ENCODE results near the gene STK10.
A peak's percentile ranks its signal among the peaks of the same experiment; 100 is the strongest.
"Not testable (repeated sequence)": the region's sequence is repeated elsewhere in the genome, so short reads cannot be mapped to it uniquely, and the experiment has no call there.

STK10 gene

DNA sequence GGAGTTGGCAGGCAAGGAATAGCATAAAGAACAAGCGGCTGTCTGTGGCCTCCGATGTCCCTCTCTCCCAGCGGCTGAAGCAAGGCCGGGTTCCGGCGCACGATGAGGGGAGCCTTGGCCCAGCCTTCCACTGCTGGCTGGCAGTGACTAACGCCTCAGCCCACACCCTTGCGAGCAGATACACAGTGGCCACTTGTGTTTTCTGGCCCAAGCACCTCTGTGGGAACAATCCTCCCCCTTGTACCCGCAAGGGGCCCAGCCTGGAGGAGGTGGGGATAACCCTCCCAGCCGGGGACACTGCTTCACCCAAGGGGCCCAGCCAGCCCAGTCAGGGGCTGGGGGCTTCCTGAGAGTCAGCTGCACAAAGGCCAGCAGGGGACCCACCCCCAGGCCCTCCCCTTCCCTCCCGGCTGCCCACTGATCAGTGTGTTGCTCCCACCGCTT, 23.2 kb downstream of the STK10 start:
- TF ChIP-seq, protein P1, sequence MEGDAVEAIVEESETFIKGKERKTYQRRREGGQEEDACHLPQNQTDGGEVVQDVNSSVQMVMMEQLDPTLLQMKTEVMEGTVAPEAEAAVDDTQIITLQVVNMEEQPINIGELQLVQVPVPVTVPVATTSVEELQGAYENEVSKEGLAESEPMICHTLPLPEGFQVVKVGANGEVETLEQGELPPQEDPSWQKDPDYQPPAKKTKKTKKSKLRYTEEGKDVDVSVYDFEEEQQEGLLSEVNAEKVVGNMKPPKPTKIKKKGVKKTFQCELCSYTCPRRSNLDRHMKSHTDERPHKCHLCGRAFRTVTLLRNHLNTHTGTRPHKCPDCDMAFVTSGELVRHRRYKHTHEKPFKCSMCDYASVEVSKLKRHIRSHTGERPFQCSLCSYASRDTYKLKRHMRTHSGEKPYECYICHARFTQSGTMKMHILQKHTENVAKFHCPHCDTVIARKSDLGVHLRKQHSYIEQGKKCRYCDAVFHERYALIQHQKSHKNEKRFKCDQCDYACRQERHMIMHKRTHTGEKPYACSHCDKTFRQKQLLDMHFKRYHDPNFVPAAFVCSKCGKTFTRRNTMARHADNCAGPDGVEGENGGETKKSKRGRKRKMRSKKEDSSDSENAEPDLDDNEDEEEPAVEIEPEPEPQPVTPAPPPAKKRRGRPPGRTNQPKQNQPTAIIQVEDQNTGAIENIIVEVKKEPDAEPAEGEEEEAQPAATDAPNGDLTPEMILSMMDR (conservative IDR thresholded peaks at IDR 0.05; ENCODE audit: low read length) = no peak
- no peak overlapping the region for H3K4me3 ChIP-seq (ENCODE audit: low read length)
- peak; percentile 47 for DNase-seq (ENCODE audit: low read depth)

DNA sequence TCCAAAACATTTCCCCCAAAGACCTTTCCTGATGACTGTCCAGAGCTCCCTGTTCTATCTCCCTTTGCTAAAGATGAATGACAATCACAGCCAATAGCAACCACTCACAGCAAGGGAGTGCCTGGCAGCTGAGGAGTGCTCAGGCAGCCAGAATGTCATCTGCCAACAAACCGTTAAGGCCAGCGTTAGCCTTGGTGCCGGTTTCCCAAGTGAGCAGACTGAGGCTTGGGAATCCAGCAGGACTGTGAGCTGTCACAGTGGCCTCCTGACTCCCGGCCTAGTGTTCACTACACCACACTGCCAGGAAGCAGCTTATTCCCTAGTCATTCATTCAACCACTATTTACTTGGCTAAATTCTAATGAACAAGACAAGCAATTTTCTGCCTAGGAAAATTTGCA, 24.7 kb downstream of the STK10 start:
- peak; percentile 59 for DNase-seq (ENCODE audit: low read depth)
- no peak overlapping the region for H3K4me3 ChIP-seq (ENCODE audit: low read length)

DNA sequence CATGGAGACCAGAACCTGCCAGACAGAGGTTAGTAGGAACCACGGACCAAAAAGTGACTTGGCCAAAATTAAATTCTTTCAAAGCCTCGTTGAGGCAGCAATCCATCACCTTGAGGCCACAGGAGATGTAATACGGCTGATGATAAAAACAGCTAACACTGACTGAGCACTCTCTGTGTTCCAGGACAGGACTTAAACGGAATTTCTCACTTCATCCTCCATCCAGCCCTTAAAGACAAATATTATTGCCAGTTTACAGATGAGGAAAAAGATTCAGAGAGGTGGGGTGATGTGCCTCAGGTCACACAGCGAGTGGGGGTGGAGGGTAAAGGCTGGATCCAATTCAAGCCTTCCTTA, 25.1 kb downstream of the STK10 start:
- DNase-seq (ENCODE audit: low read depth) = no peak
- TF ChIP-seq, protein P1 (conservative IDR thresholded peaks at IDR 0.05; ENCODE audit: low read length) = no peak
- no peak overlapping the region for H3K4me3 ChIP-seq (ENCODE audit: low read length)

More for the DNA sequence above, 24.7 kb downstream of the STK10 start:
- TF ChIP-seq, protein P1 (conservative IDR thresholded peaks at IDR 0.05; ENCODE audit: low read length) = no peak

DNA sequence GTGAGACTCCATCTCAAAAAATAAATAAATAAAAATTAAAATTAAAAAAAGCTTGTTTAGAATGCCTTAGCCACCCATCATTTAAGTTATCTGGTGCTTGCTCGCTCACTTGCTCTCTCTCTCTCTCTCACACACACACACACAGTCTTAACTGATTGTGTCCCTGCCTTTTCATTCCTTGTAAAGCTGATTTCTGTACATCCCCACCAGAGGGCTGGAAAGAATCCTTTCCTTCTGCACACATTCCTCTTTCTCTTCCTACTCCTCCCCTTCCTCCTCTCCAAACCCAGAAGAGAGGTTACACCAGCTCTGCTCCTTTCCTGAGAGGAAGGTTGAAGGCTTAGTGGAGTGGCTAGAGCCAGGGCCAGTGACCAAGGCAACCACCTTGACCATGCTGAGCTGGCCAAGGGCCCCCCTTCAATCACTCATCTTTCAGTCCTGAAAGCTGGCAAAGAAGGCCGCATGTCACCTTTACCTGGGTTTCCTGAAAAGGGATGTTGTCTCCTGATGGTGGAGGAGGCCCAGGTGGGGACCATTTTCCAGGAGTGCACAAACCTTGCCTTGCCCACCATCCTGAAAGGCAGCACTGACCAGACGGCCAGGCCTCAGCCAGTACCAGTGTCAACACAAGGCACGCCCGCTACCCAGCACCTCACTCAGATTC, 25.6 kb downstream of the STK10 start:
- DNase-seq (ENCODE audit: low read depth) = peak; percentile 52
- TF ChIP-seq, protein P1 (conservative IDR thresholded peaks at IDR 0.05; ENCODE audit: low read length) = peak; percentile 39
- H3K4me3 ChIP-seq (ENCODE audit: low read length) = no peak overlapping the region

DNA sequence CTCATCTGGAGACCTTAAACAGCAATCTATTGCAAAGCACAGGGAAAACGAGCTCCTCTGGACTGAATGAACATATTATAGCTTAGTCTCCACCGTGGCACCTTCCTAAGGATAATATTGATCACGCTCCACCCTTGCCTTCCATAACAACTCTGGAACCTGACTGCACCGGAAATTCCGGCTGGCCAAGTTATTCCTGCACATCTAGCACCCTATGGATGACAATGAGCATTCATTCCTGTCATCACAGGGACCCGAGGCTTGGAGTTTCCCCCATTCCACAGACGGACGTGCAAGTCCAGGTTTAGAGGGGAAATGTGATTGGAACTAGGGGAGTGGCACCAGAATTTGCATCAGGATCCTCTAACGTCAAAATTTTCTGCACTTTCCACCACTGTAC, 27.5 kb downstream of the STK10 start:
- no peak for DNase-seq (ENCODE audit: low read depth)
- TF ChIP-seq, protein P1 (conservative IDR thresholded peaks at IDR 0.05; ENCODE audit: low read length) = no peak
- H3K4me3 ChIP-seq (ENCODE audit: low read length) = no peak overlapping the region

DNA sequence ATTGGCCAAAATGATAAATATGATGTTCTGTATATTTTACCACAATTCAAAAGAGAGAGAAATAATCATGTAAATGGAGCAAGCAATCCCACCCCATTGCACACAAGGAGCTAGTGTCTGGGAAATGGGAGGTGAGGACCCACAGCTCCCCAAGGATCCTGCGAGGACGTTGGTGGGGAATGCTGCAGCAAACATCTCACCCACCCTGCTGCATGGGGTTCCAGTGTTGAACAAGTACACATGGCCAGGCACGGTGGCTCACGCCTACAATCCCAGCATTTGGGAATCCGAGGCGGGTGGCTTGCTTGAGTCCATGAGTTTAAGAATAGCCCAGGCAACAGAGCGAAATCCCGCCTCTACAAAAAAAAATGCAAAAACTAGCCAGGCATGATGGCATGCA, 29.0 kb downstream of the STK10 start:
- TF ChIP-seq, protein P1 (conservative IDR thresholded peaks at IDR 0.05; ENCODE audit: low read length) = no peak
- H3K4me3 ChIP-seq (ENCODE audit: low read length) = no peak overlapping the region
- DNase-seq (ENCODE audit: low read depth) = no peak

DNA sequence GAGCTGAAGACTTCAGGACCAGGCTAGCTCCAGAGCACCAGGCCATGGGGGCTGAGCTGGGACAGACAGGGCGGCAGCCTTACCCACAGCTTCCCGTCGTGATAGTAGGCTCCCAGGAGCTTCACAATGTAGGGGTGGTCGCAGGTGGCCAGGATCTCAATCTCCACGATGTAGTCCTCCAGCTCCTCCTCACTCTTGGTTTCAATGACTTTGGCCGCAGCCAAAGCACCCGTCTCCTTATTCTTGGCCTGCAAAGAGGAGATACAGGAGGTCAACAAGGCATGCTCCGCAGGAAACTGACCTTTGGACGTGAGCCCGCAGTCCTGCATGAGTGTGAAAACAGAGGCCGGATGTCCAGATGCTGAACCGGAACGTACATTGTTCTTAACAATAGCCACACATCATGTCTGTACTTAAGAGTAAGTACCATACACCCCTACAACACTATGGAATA, 31.5 kb downstream of the STK10 start:
- TF ChIP-seq, protein P1 (conservative IDR thresholded peaks at IDR 0.05; ENCODE audit: low read length) = no peak
- no peak overlapping the region for H3K4me3 ChIP-seq (ENCODE audit: low read length)
- no peak for DNase-seq (ENCODE audit: low read depth)

DNA sequence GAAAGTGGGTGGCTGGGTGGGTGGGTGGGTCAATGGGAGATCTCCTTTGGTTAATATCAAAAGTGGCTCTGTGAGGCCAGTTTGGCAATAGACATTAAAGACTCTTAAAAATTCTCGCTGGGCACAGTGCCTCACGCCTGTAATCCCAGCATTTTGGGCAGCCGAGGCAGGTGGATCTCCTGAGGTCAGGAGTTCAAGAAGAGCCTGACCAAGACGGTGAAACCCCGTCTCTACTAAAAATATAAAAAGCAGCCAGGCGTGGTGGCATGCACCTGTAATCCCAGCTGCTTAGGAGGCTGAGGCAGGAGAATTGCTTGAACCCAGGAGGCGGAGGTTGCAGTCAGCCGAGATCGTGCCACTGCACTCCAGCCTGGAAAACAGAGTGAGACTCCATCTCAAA, 32.9 kb downstream of the STK10 start:
- not testable (repeated sequence) for DNase-seq (ENCODE audit: low read depth)

More for the DNA sequence above, 32.9 kb downstream of the STK10 start:
- H3K4me3 ChIP-seq (ENCODE audit: low read length) = not testable (repeated sequence)

All from AG10803 (cell line).